Activated T-helper 17 cell treated with anti-CD3 and anti-CD28 coated beads, Interleukin-2, amount 50 U/mL, for 72 hours (primary cell): Measurements from ENCODE around the gene DOC2A. TPM values are rescaled to one million over a fixed set of nuclear protein-coding genes. Genes with fewer than 3 reads are reported as not detected.

Experiments used
- ATAC-seq: fragments of 150-1000 bp; cut with Tn5 transposase; replicated peaks from 2 replicates; pipeline ENCODE4 v1.10.0; 2021; ENCODE audit warnings: mild to moderate bottlenecking, moderate library complexity
- H3K27ac Mint-ChIP-seq: one replicate; pipeline ENCODE4 v1.8.0; 2022; ENCODE audit warnings: mixed read lengths
- H3K27me3 Mint-ChIP-seq: one replicate; pipeline ENCODE4 v1.8.0; 2022; ENCODE audit warnings: mixed read lengths
- H3K36me3 Mint-ChIP-seq: one replicate; pipeline ENCODE4 v1.8.0; 2022; ENCODE audit warnings: low read depth, mild to moderate bottlenecking, mixed read lengths
- H3K4me1 Mint-ChIP-seq: one replicate; pipeline ENCODE4 v1.8.0; 2022; ENCODE audit warnings: mixed read lengths
- H3K4me3 Mint-ChIP-seq: one replicate; pipeline ENCODE4 v1.8.0; 2022; ENCODE audit warnings: mild to moderate bottlenecking, mixed read lengths
- H3K9me3 Mint-ChIP-seq: one replicate; pipeline ENCODE4 v1.8.0; 2022; ENCODE audit warnings: mixed read lengths
- total RNA-seq, 2 donors: library from RNA; stranded (reverse); gene quantifications; one replicate each; pipeline ENCODE4 v1.2.3, GENCODE V29; 2022

DOC2A gene
- total RNA-seq, 2 donors from 2014 or later, result 0.19 to 1.0 TPM

- H3K9me3 Mint-ChIP-seq, result no peaks in the 10 kb centered on the region
- no peak for ATAC-seq
- peaks cover 40% of the 10 kb centered on the region for H3K36me3 Mint-ChIP-seq
- H3K4me3 Mint-ChIP-seq, result no peak overlapping the region
- no peak overlapping the region for H3K27ac Mint-ChIP-seq
- H3K27me3 Mint-ChIP-seq, result peaks cover 3% of the 10 kb centered on the region
- peaks cover 15% of the 10 kb centered on the region for H3K4me1 Mint-ChIP-seq
Measured at GRCh38 chr16:30003670-30004423, 7.0 kb downstream of the DOC2A start.

- Mint-ChIP-seq H3K4me3 (no peak overlapping the region), H3K27ac (peak overlapping the region; percentile 64), H3K4me1 (peaks cover 15% of the 10 kb centered on the region), H3K27me3 (no peaks in the 10 kb centered on the region), H3K9me3 (no peaks in the 10 kb centered on the region), H3K36me3 (peaks cover 51% of the 10 kb centered on the region)
- ATAC-seq, result no peak
Measured at GRCh38 chr16:30002614-30003346, 8.0 kb downstream of the DOC2A start.

- ATAC-seq, result no peak
- Mint-ChIP-seq H3K4me3 (no peak overlapping the region), H3K36me3 (peaks cover 69% of the 10 kb centered on the region), H3K27ac (no peak overlapping the region), H3K27me3 (no peaks in the 10 kb centered on the region), H3K9me3 (no peaks in the 10 kb centered on the region), H3K4me1 (peaks cover 20% of the 10 kb centered on the region)
Measured at GRCh38 chr16:30000735-30001631, 9.8 kb downstream of the DOC2A start.

- Mint-ChIP-seq H3K4me1 (peaks cover 22% of the 10 kb centered on the region), H3K27me3 (no peaks in the 10 kb centered on the region), H3K36me3 (peaks cover 81% of the 10 kb centered on the region), H3K27ac (peak overlapping the region; percentile 52), H3K9me3 (no peaks in the 10 kb centered on the region), H3K4me3 (no peak overlapping the region)
- no peak for ATAC-seq
Measured at GRCh38 chr16:29999605-30000004, 11.2 kb downstream of the DOC2A start.

GRCh38 chr16:29996766-29997250 lies 14.0 kb downstream of the DOC2A start:
- H3K9me3 Mint-ChIP-seq, result no peaks in the 10 kb centered on the region

GRCh38 chr16:29995911-29996765 lies 14.7 kb downstream of the DOC2A start, which contains the start of gene INO80E:
Gene INO80E (plus strand): TSS chr16:29996241. CDS start chr16:29996311, 70 bp downstream.
- Mint-ChIP-seq H3K9me3 (no peaks in the 10 kb centered on the region), H3K27ac (peak within 1 kb of the TSS; percentile 95), H3K4me3 (peak within 1 kb of the TSS; percentile 97), H3K4me1 (peaks cover 24% of the 10 kb centered on the region), H3K27me3 (no peaks in the 10 kb centered on the region), H3K36me3 (peaks cover 80% of the 10 kb centered on the region)
- peak; percentile 99 for ATAC-seq

More at GRCh38 chr16:29996766-29997250, 14.0 kb downstream of the DOC2A start:
- H3K4me1 Mint-ChIP-seq, result peaks cover 26% of the 10 kb centered on the region
- no peaks in the 10 kb centered on the region for H3K27me3 Mint-ChIP-seq
- peak overlapping the region; percentile 95 for H3K27ac Mint-ChIP-seq
- ATAC-seq, result no peak
- H3K36me3 Mint-ChIP-seq, result peaks cover 84% of the 10 kb centered on the region
- H3K4me3 Mint-ChIP-seq, result peak overlapping the region; percentile 97

GRCh38 chr16:29995324-29995910 lies 15.4 kb downstream of the DOC2A start, which contains the start of gene HIRIP3:
Gene HIRIP3 (minus strand): TSS chr16:29995617. CDS start chr16:29995605, 12 bp downstream.
- ATAC-seq, result peak; percentile 69
- H3K36me3 Mint-ChIP-seq, result peaks cover 81% of the 10 kb centered on the region
- peak within 1 kb of the TSS; percentile 95 for H3K27ac Mint-ChIP-seq
- H3K9me3 Mint-ChIP-seq, result no peaks in the 10 kb centered on the region
- H3K4me1 Mint-ChIP-seq, result peaks cover 24% of the 10 kb centered on the region
- H3K27me3 Mint-ChIP-seq, result no peaks in the 10 kb centered on the region
- H3K4me3 Mint-ChIP-seq, result peak within 1 kb of the TSS; percentile 97

- H3K4me3 Mint-ChIP-seq, result peak overlapping the region; percentile 97
- peak overlapping the region; percentile 95 for H3K27ac Mint-ChIP-seq
- peak; percentile 38 for ATAC-seq
- H3K4me1 Mint-ChIP-seq, result peaks cover 24% of the 10 kb centered on the region
- H3K9me3 Mint-ChIP-seq, result no peaks in the 10 kb centered on the region
- H3K27me3 Mint-ChIP-seq, result no peaks in the 10 kb centered on the region
- H3K36me3 Mint-ChIP-seq, result peaks cover 81% of the 10 kb centered on the region
Measured at GRCh38 chr16:29994600-29995323, 16.1 kb downstream of the DOC2A start.

GRCh38 chr16:29993903-29994599 lies 16.8 kb downstream of the DOC2A start:
- no peak for ATAC-seq
- Mint-ChIP-seq H3K36me3 (peaks cover 81% of the 10 kb centered on the region), H3K27me3 (no peaks in the 10 kb centered on the region), H3K27ac (peak overlapping the region; percentile 95), H3K9me3 (no peaks in the 10 kb centered on the region), H3K4me3 (peak overlapping the region; percentile 97), H3K4me1 (peaks cover 16% of the 10 kb centered on the region)

GRCh38 chr16:29993191-29993902 lies 17.5 kb downstream of the DOC2A start:
- Mint-ChIP-seq H3K36me3 (peaks cover 81% of the 10 kb centered on the region), H3K27me3 (no peaks in the 10 kb centered on the region), H3K4me1 (peaks cover 15% of the 10 kb centered on the region), H3K9me3 (no peaks in the 10 kb centered on the region), H3K4me3 (peak overlapping the region; percentile 97), H3K27ac (peak overlapping the region; percentile 95)
- no peak for ATAC-seq

- Mint-ChIP-seq H3K27ac (no peak overlapping the region), H3K9me3 (no peaks in the 10 kb centered on the region), H3K27me3 (no peaks in the 10 kb centered on the region), H3K4me3 (no peak overlapping the region), H3K36me3 (peaks cover 79% of the 10 kb centered on the region), H3K4me1 (peaks cover 15% of the 10 kb centered on the region)
- no peak for ATAC-seq
Measured at GRCh38 chr16:29992344-29992967, 18.4 kb downstream of the DOC2A start.
